Measurements from ENCODE around the gene GNAS.

DNA sequence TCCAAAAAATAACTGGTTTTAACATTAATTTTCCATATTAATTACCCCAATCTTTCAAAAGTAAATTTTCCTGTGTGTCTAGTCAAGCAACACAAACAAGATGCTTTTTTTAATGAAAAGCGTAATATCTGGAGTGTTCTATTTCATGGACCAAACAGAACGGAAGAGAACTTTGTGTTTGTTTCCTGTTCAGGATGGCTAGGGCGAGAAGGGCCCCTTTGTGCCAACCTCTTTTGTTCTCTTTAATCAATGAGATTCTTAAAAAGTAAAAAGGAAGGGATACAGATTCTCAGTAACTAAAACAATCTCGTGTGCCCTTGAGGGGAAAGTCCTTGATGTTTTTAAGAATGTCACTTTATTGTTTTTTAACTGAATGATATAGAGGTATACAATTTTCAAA, 55.7 kb downstream of the GNAS start:
- TF ChIP-seq, protein P1, sequence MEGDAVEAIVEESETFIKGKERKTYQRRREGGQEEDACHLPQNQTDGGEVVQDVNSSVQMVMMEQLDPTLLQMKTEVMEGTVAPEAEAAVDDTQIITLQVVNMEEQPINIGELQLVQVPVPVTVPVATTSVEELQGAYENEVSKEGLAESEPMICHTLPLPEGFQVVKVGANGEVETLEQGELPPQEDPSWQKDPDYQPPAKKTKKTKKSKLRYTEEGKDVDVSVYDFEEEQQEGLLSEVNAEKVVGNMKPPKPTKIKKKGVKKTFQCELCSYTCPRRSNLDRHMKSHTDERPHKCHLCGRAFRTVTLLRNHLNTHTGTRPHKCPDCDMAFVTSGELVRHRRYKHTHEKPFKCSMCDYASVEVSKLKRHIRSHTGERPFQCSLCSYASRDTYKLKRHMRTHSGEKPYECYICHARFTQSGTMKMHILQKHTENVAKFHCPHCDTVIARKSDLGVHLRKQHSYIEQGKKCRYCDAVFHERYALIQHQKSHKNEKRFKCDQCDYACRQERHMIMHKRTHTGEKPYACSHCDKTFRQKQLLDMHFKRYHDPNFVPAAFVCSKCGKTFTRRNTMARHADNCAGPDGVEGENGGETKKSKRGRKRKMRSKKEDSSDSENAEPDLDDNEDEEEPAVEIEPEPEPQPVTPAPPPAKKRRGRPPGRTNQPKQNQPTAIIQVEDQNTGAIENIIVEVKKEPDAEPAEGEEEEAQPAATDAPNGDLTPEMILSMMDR (IDR thresholded peaks at IDR 0.05 in 4 of 5, conservative IDR thresholded peaks at IDR 0.05 in 1 of 5), result no peak
- TF ChIP-seq POLR2A (IDR thresholded peaks at IDR 0.05), result no peak
